ENCODE measurements around the gene TBX1. TPM values are rescaled to one million over a fixed set of nuclear protein-coding genes. Genes with fewer than 3 reads are reported as not detected.

The TBX1 gene
- total RNA-seq, 2 donors from 2014 or later, result 11.0 to 20.2 TPM

- TF ChIP-seq POLR2A (IDR thresholded peaks at IDR 0.05) (no peak), CTCF (IDR thresholded peaks at IDR 0.05) (no peak), POLR2AphosphoS5 (IDR thresholded peaks at IDR 0.05) (no peak)
- DNase-seq (ENCODE audit: low spot score), result no peak
- intact Hi-C loops (cut with DNase I), result no loop called here
- Histone ChIP-seq H3K4me1 (replicated peaks) (no peaks in the 10 kb centered on the region), H3K4me3 (no peak overlapping the region), H3K36me3 (no peaks in the 10 kb centered on the region), H3K9me3 (no peaks in the 10 kb centered on the region), H3K27me3 (replicated peaks; ENCODE audit: insufficient read depth) (no peaks in the 10 kb centered on the region), H3K27ac (no peak overlapping the region)
- WGBS, result 94% methylated on average over 12 of the region's 12 CpGs
Measured at GRCh38 chr22:19769393-19769715, 8.8 kb downstream of the TBX1 start.

- H3K36me3 ChIP-seq, result no peaks in the 10 kb centered on the region
- no peak overlapping the region for H3K4me3 ChIP-seq
- H3K4me1 ChIP-seq (replicated peaks), result no peaks in the 10 kb centered on the region
- 81% methylated on average over 25 of the region's 25 CpGs for WGBS
- intact Hi-C loops (cut with DNase I), result no loop called here
- no peaks in the 10 kb centered on the region for H3K27me3 ChIP-seq (replicated peaks; ENCODE audit: insufficient read depth)
- H3K27ac ChIP-seq, result no peak overlapping the region
- no peaks in the 10 kb centered on the region for H3K9me3 ChIP-seq
- no peak for TF ChIP-seq POLR2AphosphoS5 (IDR thresholded peaks at IDR 0.05)
- no peak for TF ChIP-seq POLR2A (IDR thresholded peaks at IDR 0.05)
- DNase-seq (ENCODE audit: low spot score), result no peak
Measured at GRCh38 chr22:19770349-19771220, 10.0 kb downstream of the TBX1 start.

- no peaks in the 10 kb centered on the region for H3K9me3 ChIP-seq
- TF ChIP-seq CTCF (IDR thresholded peaks at IDR 0.05), result no peak
- no peaks in the 10 kb centered on the region for H3K36me3 ChIP-seq
- DNase-seq (ENCODE audit: low spot score), result no peak
- whole genome bisulfite sequencing, result 81% methylated on average over 4 of the region's 4 CpGs
- no peaks in the 10 kb centered on the region for H3K4me1 ChIP-seq (replicated peaks)
- no peaks in the 10 kb centered on the region for H3K27me3 ChIP-seq (replicated peaks; ENCODE audit: insufficient read depth)
- intact Hi-C loops (cut with DNase I), result no loop called here
- no peak overlapping the region for H3K27ac ChIP-seq
- no peak overlapping the region for H3K4me3 ChIP-seq
Measured at GRCh38 chr22:19772422-19772672, 11.8 kb downstream of the TBX1 start.

- Histone ChIP-seq H3K36me3 (no peaks in the 10 kb centered on the region), H3K4me3 (no peak overlapping the region), H3K27me3 (replicated peaks; ENCODE audit: insufficient read depth) (no peaks in the 10 kb centered on the region), H3K9me3 (no peaks in the 10 kb centered on the region), H3K27ac (no peak overlapping the region), H3K4me1 (replicated peaks) (no peaks in the 10 kb centered on the region)
- intact Hi-C loops (cut with DNase I), result no loop called here
- TF ChIP-seq POLR2AphosphoS5 (IDR thresholded peaks at IDR 0.05), result no peak
- TF ChIP-seq CTCF (IDR thresholded peaks at IDR 0.05), result no peak
- no peak for TF ChIP-seq POLR2A (IDR thresholded peaks at IDR 0.05)
- 75% methylated on average over 25 of the region's 25 CpGs for WGBS
- DNase-seq (ENCODE audit: low spot score), result no peak
Measured at GRCh38 chr22:19772673-19773469, 12.3 kb downstream of the TBX1 start.

- intact Hi-C loops (cut with DNase I), result no loop called here
- WGBS, result 80% methylated on average over 9 of the region's 9 CpGs
- DNase-seq (ENCODE audit: low spot score), result no peak
- Histone ChIP-seq H3K36me3 (no peaks in the 10 kb centered on the region), H3K9me3 (no peaks in the 10 kb centered on the region), H3K4me3 (no peak overlapping the region), H3K27me3 (replicated peaks; ENCODE audit: insufficient read depth) (no peaks in the 10 kb centered on the region), H3K4me1 (replicated peaks) (no peaks in the 10 kb centered on the region), H3K27ac (no peak overlapping the region)
- TF ChIP-seq POLR2A (IDR thresholded peaks at IDR 0.05) (no peak), CTCF (IDR thresholded peaks at IDR 0.05) (no peak), POLR2AphosphoS5 (IDR thresholded peaks at IDR 0.05) (no peak)
Measured at GRCh38 chr22:19773470-19774040, 13.0 kb downstream of the TBX1 start.

Measured in prostate gland (tissue), 2 donors.